ENCODE data around the gene ELMOD3.
"Not testable (repeated sequence)": the region's sequence is repeated elsewhere in the genome, so short reads cannot be mapped to it uniquely, and the experiment has no call there.

Gene ELMOD3

DNA sequence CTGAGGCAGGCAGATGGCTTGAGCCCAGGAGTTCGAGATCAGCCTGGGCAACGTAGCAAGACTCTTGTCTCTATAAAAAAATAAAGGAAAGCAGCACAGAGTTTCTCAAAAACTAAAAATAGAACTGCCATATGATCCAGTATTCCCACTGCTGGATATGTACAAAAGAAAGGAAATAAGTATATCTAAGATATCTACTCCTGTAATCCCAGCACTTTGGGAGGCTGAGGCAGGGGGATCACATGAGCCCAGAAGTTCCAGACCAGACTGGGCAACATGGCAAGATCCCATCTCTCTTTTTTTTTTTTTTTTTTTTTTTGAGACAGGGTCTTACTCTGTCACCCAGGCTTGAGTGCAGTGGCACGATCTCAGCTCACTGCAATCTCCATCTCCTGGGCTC, 24.9 kb upstream of the ELMOD3 start:
- DNase-seq = not testable (repeated sequence)

GRCh38 chr2:85330839-85331636, 23.5 kb upstream of the ELMOD3 start:
- no peak for DNase-seq

GRCh38 chr2:85333877-85334276, 20.7 kb upstream of the ELMOD3 start:
- DNase-seq = not testable (repeated sequence)

- no peak for DNase-seq
Observed at GRCh38 chr2:85334928-85335327, 19.6 kb upstream of the ELMOD3 start.

DNA sequence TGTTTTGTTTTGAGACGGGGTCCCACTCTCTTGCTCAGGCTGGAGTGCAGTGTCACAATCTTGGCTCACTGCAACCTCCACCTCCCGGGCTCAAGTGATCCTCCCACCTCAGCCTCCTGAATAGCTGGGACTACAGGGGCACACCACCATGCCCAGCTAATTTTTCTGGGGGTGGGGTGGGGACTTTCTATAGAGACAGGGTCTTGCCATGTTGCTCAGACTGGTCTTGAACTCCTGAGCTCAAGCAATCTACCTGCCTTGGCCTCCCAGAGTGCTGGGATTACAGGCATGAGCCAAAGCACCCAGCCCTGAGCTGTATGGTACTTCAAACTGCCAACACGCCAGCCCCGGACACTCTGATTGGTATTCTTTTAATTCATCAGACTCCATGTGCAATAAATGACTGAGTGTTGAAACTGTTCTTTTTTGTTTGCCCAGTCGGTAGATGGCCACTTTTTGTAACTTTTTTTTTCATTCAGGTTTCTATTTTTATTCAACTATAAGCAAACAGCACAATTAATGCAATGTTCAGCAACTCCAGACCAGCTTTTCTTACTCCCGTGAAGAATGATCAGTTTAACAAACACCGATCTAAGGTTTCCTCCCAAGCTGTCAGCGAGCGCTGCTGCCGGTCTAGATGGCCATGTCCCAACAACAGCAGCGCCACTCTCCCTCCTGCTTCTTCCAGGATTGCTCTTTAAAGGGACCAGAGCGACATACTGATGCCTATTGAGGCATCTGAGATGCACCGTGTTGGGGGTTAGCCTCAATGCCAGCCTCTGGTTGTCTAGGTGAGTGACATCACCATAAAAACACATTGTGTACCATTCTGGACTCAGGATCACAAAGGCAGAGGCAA, 14.3 kb upstream of the ELMOD3 start:
- DNase-seq = no peak

DNA sequence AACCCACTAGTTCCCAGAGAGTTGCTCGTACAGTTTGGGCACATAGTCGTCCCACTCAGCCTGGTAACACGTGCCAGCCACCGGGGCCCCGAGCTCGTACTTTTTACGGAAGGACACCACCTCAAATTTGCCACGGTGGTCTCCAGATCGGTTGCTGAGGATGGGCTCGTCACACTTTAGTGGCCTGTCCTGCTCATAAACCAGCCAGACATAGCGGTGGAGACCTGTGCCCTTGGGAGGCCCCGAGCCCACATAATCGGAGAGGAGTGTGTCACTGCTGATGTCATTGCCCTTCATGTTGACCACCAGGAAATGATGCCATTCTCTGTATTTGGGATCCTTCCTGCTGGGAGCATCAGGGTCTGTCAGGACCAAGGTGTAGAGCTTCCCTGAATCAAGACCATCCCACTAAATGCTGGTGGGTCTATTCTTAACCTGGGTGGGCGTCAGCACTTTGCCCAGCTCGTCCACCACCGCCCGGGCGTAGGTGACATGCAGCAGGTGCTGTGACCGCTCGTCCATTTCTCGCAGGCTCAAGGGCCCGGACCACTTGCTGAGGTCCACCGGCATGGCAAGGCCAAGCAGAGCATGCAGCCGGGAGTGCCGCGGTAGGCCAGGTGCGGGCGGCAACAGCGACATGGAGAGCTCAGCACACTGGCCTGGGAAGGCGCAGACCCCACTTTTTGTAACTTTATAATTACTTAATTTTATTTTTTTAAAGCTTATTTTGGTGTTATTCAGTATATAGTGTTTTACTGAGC, 13.1 kb upstream of the ELMOD3 start:
- no peak for DNase-seq

DNA sequence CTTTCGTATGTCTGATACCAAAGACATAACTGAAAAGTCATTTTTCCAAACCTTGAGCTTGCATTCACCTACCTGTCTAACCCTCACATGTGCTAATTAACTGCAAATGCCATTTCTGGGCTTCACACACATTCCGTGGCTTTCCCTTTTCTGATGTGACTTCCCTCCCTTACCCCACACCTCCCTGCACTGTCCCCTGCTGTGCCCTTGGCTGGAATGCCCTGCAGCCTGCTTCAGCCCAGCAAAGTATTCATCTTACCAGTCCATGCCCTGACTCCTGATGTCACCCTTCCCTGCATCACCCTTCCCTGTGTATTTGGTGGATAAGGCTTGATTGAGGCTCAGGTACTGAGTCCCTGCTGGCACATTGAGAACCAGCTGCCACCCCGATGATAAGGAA, 12.4 kb upstream of the ELMOD3 start:
- DNase-seq = no peak

DNA sequence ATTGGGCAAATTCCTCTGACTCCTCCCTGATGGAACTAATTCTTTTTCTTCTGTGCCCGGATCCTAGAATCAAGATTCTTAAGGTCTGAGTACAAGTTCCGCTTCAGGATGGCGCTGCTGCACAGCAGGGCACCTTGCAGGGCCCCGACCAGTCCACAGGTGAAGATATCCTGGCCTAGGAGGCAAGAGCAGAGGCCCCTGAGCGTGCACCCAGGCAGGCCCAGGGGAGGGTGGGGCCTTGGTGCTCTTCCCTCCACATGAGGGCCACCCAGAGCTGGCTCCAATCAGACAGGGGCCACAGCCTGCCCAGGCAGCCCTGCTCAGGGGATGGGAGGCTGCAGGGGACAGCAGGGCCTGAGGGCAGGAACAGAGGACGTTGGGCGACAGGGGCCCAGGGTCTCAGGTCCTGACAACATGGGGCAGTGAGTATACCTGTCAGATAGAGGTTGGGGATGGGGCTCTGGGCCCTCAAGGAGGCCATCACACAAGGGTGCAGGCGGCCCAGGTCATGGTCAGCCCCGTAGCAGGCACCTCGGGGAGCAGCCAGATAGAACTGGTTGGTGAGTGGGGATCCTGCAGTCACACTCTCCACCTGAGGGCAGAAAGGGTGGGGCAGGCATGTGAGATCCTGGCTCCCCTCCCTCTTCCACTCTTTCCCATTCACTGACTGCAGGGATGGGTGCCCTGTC, 11.2 kb upstream of the ELMOD3 start:
- not testable (repeated sequence) for DNase-seq

DNA sequence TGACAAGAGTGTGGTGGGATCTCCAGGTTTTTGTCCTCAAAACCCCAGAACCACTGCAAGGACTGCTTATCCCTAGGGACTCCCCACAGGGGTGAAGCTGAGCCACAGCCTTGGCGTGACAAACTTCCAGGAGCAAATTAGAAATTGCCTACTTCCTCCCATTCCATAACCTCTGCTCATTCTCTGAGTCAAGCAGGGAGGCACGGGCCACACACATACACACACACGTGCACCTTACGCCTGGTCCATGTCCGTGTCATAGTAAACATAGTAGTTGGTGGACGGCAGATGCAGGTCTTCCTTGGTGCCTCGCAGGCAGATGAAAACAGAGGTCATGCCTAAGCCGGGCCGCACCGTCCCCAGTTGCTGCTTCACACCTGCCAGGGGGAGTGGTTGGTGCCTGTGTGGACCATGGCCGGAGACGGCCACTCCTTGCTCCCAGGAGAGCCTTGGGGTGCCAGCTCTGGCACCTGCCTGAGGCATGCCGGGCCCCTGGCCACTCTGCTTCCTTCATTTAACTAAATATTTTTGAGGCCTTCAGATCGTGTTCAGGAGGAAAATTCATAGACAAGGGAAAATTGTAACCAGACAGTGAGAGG, 10.1 kb upstream of the ELMOD3 start:
- DNase-seq = no peak

GRCh38 chr2:85347599-85347998, 7.0 kb upstream of the ELMOD3 start:
- DNase-seq = no peak

DNA sequence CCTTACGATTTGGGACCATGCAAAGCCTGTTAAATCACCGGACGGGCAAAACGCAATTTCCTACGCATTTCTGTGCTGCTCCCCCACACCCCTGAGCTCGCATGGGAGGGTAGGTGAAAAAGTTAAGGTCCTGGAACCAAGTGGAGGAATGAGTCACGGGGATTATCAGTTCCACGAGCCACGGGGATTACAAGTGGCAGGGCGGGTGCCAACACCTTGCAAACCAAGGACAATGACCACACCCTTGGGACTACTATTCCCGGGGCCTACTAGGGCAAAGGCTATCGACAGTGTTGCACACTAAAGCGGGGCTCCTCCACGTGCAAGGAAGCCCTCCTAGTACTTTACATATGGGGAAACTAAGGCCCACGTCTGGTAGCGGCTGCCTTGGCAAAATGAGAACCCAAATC, 688 bp upstream of the ELMOD3 start:
- DNase-seq = no peak

GRCh38 chr2:85355073-85355410, 473 bp downstream of the ELMOD3 start:
- DNase-seq = no peak

- no peak for DNase-seq
Observed at GRCh38 chr2:85355521-85355920, 952 bp downstream of the ELMOD3 start.

GRCh38 chr2:85356186-85356585, 1.6 kb downstream of the ELMOD3 start:
- no peak for DNase-seq

- no peak for DNase-seq
Observed at GRCh38 chr2:85357736-85358135, 3.2 kb downstream of the ELMOD3 start.

DNA sequence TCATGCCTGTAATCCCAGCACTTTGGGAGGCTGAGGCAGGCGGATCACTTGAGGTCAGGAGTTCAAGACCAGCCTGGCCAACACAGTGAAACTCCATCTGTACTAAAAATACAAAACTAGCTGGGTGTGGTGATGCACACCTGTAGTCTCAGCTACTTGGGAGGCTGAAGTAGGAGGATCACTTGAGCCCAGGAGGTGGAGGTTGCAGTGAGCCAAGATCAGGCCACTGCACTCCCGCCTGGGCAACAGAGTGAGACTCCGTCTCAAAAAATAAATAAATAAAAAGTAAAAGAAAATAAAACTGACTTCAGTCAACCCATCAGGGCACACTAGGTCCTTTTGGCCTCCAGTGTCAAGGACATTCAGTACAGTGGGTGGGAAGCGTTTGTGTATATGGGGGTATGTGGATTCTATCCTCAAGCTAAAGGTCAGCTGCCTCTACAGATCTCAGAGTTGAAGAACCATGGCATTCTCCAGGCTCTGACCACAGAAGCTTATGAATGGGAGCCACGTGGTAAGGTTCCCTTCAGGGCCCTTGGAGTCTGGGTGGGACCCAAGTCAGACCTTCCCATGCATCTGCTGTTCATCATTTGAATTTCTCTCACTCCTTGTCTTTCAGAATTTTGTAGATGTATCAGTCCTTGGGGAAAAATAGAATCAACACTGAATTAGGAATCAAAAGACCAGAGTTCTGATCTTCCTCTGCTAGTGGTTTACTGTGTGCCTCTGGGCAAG, 8.3 kb downstream of the ELMOD3 start:
- not testable (repeated sequence) for DNase-seq

DNA sequence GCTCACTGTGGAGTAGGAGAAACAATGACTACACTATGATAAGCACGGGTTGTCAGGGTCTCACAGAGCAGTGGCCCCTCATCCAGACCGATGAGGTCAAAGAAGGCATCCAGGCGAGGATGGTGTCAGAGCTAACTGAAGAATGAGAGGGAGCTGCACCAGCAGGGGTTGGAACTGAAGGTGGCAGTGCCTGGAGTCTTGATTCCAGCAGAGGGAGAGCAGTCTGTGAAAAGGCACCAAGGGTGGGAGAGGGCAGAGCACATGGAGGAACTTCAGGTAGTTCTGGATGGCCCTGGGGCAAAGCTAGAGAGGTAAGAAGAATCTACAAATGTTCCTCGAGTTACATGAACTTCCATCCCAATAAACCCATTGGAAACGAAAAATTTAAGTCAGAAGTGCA, 12.6 kb downstream of the ELMOD3 start:
- no peak for DNase-seq

GRCh38 chr2:85368921-85369320, 14.4 kb downstream of the ELMOD3 start:
- no peak for DNase-seq

GRCh38 chr2:85369500-85369899, 14.9 kb downstream of the ELMOD3 start:
- DNase-seq = no peak

DNA sequence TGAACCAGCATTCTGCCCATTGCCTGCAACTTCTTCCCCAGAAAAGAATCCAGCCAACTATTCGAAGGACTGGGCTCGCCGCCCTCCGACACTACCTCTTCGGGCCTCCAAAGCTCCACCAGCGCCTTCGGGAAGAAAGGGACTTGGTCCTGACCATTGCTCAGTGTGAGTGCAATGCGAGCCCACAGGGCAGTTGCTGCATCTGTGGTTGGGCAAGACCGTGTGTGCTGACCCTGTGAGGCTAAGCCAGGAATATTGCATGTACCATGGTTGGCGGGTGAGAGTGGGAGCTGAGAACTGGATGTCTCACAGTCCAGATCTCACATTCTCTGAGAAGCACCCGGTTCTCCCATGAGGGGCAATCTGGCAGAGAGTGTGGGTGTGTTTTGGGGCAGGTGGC, 16.5 kb downstream of the ELMOD3 start:
- no peak for DNase-seq

DNA sequence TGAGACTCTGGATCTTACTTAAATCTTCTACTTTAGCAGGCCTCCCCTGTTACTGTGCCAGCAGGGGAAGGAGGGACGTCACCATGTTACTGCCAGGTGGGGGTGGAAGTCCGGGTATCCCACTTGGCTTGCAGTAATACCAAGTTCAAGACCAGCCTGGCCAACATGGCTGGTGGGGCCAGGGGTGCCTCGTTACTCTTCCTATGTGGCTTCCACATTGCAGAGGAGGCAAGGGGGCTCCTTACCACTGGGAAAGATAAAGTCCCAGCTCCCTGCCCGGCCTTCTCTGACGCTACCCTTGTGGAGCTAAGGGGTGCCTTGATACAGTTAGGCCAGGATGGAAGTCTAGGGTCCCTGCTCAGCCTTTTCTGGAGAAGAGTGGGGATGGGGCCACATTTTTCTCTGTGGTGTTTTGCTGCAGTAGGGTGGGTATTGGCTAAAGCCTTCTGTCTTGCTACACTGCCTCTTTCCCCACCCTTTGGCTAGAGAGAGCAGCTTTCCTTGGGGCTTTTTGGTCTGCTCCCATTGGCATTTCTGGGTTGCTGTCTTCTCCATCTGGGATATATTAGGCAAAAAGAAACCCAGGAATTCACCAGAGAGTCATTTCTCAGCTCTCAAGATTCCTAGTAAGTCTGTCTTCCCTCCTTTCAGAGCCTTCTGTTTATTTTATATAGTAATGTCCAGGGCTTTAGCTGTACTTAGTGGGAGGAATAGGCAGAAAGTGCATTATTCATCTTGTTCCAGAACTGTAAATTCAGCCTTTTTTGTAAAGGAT, 21.9 kb downstream of the ELMOD3 start:
- no peak for DNase-seq

All from activated CD4-positive, CD25-positive, alpha-beta regulatory T cell (primary cell).